Measurements from ENCODE around the gene HOMER2. TPM values are rescaled to one million over a fixed set of nuclear protein-coding genes. Genes with fewer than 3 reads are reported as not detected.

The HOMER2 gene
- total and polyA plus RNA-seq, 2 of the 13 experiments (the other 11 are each of a cell fraction or from before 2014, with no cell fraction given): 12.9 to 14.1 TPM

DNA sequence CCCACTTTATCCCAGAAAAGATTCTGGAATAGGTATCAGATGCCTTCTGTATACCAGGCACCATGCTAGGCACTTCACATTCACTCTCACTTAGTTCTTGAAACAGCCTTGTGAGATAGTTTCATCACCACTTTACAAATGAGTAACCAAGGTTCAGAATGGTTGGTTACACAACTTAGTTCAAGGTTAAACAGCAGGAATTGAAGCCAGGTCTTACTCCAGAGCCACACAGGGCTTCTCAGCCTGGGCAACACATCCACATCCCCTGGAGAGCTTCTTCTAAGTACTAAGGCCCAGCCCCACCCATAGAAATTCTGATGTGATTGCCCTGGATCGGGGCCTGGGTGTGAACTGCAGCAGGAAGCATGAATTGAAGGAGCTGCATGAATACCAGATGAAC is 124.4 kb downstream of the HOMER2 start (continued):
- TF ChIP-seq ARID4A (CRISPR knock-in tag; IDR thresholded peaks at IDR 0.05; ENCODE audit: borderline replicate concordance) (no peak), ZNF280D (CRISPR knock-in tag; IDR thresholded peaks at IDR 0.05) (no peak), NRL (CRISPR knock-in tag; IDR thresholded peaks at IDR 0.05; ENCODE audit: borderline replicate concordance) (no peak), GATAD2A (CRISPR knock-in tag; IDR thresholded peaks at IDR 0.05) (peak; percentile 65), THAP9 (CRISPR knock-in tag; IDR thresholded peaks at IDR 0.05; ENCODE audit: borderline replicate concordance) (no peak), FOXA3 (CRISPR knock-in tag; IDR thresholded peaks at IDR 0.05) (peak; percentile 48), ZBTB7B (CRISPR knock-in tag; IDR thresholded peaks at IDR 0.05) (no peak), USF2 (IDR thresholded peaks at IDR 0.05; ENCODE audit: low read depth, low read length) (no peak), USF2 (CRISPR knock-in tag; IDR thresholded peaks at IDR 0.05; ENCODE audit: borderline replicate concordance) (no peak), BCL6 (CRISPR knock-in tag; IDR thresholded peaks at IDR 0.05) (no peak), TEF (CRISPR knock-in tag; IDR thresholded peaks at IDR 0.05) (peak; percentile 94), SMAD1 (CRISPR knock-in tag; IDR thresholded peaks at IDR 0.05; ENCODE audit: borderline replicate concordance, low read depth) (no peak), KAT8 (CRISPR knock-in tag; IDR thresholded peaks at IDR 0.05) (no peak), PCBP1 (IDR thresholded peaks at IDR 0.05; ENCODE audit: borderline replicate concordance, low read depth, low read length) (no peak), MTA1 (CRISPR knock-in tag; IDR thresholded peaks at IDR 0.05; ENCODE audit: borderline replicate concordance) (no peak), ZNF382 (CRISPR knock-in tag; IDR thresholded peaks at IDR 0.05; ENCODE audit: borderline replicate concordance) (no peak)
- TF ChIP-seq, protein P1, sequence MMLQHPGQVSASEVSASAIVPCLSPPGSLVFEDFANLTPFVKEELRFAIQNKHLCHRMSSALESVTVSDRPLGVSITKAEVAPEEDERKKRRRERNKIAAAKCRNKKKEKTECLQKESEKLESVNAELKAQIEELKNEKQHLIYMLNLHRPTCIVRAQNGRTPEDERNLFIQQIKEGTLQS (CRISPR knock-in tag; IDR thresholded peaks at IDR 0.05): peak; percentile 72
